ENCODE results near the gene CARS1. TPM values are rescaled to one million over a fixed set of nuclear protein-coding genes. Genes with fewer than 3 reads are reported as not detected.
A peak's percentile ranks its signal among the peaks of the same experiment; 100 is the strongest.

CARS1 gene
- total RNA-seq, 2 experiments from 2014 or later: 106 to 121 TPM

DNA sequence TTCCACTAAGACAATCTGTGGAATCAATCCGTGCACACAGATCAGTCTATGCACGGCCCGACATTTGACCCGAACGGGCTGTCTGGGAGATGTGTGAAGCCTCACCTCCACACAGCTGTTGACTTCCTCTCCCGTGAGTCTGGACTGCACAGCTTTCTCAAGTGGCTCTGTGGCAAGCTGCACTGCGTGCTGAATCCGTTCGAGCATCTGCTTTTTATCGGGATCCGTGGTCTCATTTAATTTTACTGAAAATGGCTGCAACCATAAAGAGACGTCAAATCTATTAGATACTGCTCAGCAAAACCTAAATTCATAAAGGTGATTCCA, 19.3 kb downstream of the CARS1 start:
- peaks cover 42% of the 10 kb centered on the region for H3K4me1 Mint-ChIP-seq
- peak overlapping the region; percentile 40 for H3K27ac Mint-ChIP-seq
- ChIA-PET CTCF (interaction anchor here (0.8 to 6.2 kb wide), 19 partner anchors 11 to 371 kb away, joined by 3 to 80 read pairs (median 4); partner anchors contain the start of gene CARS1), POLR2A (interaction anchor here (0.6 to 2.0 kb wide), 11 partner anchors 12 to 92 kb away, joined by 3 to 11 read pairs (median 4); partner anchors contain the start of gene CARS1)
- H3K27me3 Mint-ChIP-seq: no peaks in the 10 kb centered on the region
- H3K36me3 Mint-ChIP-seq (ENCODE audit: low read depth): peaks cover 76% of the 10 kb centered on the region
- DNase-seq: no peak
- H3K9me3 Mint-ChIP-seq: no peaks in the 10 kb centered on the region
- H3K4me3 Mint-ChIP-seq: no peak overlapping the region

DNA sequence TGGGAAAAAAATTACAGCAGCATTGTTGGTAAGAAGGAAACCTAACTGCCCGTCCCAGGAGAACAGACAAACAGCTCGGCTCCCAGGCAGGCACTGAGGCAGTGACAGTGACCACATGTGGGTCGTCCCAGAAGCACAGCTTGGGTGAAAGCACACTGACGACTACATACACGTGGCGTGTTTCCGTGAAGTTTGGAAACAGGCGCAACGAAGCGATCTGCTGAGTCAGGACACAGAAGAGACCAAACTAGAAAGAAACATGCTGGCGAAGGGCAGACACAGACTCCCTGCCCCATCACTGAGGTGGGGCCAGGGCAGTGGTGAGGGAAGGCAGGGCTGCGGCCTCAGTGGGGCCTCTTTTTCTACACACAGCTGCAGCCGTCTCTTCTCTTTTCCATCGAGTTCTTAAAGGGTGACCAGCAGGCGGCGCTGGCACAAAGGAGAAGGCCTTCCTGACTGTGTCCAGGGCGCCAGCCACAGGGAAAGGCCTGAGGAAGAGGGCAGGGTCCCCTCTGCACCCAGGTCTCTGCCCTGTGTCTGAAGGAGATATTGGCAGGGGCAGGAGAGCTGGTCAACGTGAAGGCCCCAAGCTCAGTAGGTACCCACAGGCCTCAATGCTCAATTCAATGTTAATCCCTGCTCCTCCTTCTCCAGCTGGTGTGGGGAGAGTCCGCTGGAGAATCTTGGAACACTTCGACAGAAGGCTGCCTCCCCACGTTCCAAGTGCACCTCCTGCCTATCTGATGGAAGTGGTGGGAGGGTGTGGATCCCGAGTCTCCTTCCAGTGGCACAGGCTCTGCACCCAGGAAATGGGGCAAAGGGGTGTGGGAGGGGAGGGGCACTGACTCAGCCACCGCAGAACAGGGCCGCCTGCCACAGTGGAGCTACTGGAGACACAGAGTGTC, 19.9 kb downstream of the CARS1 start:
- Mint-ChIP-seq H3K27me3 (no peaks in the 10 kb centered on the region), H3K9me3 (no peaks in the 10 kb centered on the region), H3K4me1 (peaks cover 47% of the 10 kb centered on the region), H3K4me3 (no peak overlapping the region), H3K27ac (peak overlapping the region; percentile 55), H3K36me3 (ENCODE audit: low read depth) (peaks cover 78% of the 10 kb centered on the region)
- DNase-seq: peak; percentile 68
- ChIA-PET CTCF (interaction anchor here (0.8 to 6.2 kb wide), 20 partner anchors 11 to 371 kb away, joined by 3 to 80 read pairs (median 4); partner anchors contain the start of gene CARS1), POLR2A (interaction anchor here (0.6 to 2.0 kb wide), 11 partner anchors 13 to 92 kb away, joined by 3 to 11 read pairs (median 4); partner anchors contain the start of gene CARS1)

DNA sequence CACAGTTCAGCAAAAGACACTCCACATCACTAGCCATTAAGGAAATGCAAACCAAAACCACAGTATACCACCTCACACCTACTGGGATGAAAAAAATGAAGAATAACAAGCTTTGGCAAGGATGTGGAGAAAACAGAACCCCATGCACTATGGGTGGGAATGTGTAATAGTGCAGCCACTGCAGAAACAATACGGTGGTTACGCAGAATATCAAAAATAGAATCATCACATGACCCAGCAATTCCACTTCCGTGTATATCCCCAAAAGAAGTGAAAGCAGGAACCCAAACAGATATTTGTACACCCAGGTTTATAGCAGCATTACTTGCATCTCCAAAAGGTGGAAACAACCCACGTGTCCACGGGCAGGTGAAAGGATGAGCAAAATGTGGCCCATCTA, 20.8 kb downstream of the CARS1 start:
- Mint-ChIP-seq H3K9me3 (no peaks in the 10 kb centered on the region), H3K4me1 (peaks cover 52% of the 10 kb centered on the region), H3K27ac (peak overlapping the region; percentile 60), H3K27me3 (no peaks in the 10 kb centered on the region), H3K36me3 (ENCODE audit: low read depth) (peaks cover 75% of the 10 kb centered on the region), H3K4me3 (no peak overlapping the region)
- ChIA-PET POLR2A (interaction anchor here (1.1 to 1.3 kb wide), 3 partner anchors 13 to 44 kb away, joined by 3 read pairs; partner anchors contain the start of gene NAP1L4), CTCF (interaction anchor here (1.0 to 6.2 kb wide), 8 partner anchors 10 to 91 kb away, joined by 4 to 80 read pairs (median 13); partner anchors contain the start of gene CARS1)
- DNase-seq: no peak

DNA sequence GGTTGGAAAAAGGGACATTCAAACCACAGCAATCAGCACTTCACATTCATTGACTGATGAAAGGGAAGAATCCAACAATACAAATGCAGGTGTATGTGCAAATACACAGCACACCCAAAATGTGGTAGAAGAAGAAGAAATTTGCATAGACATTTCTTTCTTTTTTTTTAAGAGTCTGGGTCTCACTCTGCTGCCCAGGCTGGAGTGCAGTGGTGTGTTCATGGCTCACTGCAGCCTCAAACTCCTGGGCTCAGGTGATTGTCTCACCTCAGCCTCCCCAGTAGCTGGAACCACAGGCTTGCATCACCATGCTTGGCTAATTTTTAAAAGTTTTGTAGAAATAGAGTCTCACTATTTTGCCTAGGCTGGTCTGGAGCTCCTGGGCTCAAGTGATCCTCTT, 21.9 kb downstream of the CARS1 start:
- Mint-ChIP-seq H3K27ac (no peak overlapping the region), H3K9me3 (no peaks in the 10 kb centered on the region), H3K36me3 (ENCODE audit: low read depth) (peaks cover 78% of the 10 kb centered on the region), H3K4me1 (peaks cover 63% of the 10 kb centered on the region), H3K4me3 (no peak overlapping the region), H3K27me3 (no peaks in the 10 kb centered on the region)
- ChIA-PET CTCF (interaction anchor here (1.3 to 6.2 kb wide), 2 partner anchors 46 to 56 kb away, joined by 4 to 80 read pairs; no protein-coding TSS in a partner anchor), POLR2A (interaction anchor here (1.1 to 1.3 kb wide), 3 partner anchors 14 to 43 kb away, joined by 3 read pairs; partner anchors contain the start of gene NAP1L4)
- no peak for DNase-seq

DNA sequence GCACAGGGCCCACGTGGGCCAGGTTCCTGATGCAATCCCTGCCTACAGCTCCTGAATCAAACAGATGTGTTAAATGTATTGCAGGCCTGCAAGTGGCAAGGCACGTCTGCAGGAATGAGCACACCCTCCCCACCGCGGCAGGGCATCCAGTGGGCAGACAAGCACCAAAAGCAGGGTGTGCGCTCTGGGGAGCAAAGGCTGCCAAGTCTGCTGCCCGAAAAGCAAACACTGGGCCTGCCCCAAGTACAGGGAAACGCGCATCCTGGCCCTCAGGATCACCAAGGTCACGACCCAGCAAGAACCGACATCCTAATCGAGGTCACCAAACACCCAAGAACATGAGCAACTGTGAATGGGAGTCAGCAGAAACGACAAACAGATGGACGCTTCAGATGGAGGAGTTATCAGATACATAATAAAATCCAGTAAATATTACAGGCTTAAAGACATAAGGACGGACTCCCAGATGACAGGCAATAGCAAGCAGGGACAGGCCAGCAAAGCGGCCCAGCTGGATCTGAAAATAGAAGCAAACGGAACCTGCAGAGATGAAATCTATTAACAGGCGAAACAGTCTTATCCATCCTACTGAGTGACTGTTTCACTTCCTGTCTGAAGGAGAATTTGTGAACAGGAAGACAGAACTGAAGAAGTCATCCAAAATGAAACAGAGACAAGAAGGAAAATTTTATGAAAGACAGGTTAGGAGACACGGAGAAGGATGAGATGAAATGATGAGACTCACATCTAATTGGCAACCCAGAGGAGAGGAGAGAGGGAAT, 26.7 kb downstream of the CARS1 start:
- ChIA-PET POLR2A (no interaction called here), CTCF (interaction anchor here (1.5 kb wide), 1 partner anchor 16 kb away, joined by 6 read pairs; no protein-coding TSS in a partner anchor)
- no peak for DNase-seq
- Mint-ChIP-seq H3K27me3 (no peaks in the 10 kb centered on the region), H3K4me3 (no peak overlapping the region), H3K27ac (peak overlapping the region; percentile 37), H3K4me1 (peaks cover 30% of the 10 kb centered on the region), H3K36me3 (ENCODE audit: low read depth) (peaks cover 68% of the 10 kb centered on the region), H3K9me3 (no peaks in the 10 kb centered on the region)

DNA sequence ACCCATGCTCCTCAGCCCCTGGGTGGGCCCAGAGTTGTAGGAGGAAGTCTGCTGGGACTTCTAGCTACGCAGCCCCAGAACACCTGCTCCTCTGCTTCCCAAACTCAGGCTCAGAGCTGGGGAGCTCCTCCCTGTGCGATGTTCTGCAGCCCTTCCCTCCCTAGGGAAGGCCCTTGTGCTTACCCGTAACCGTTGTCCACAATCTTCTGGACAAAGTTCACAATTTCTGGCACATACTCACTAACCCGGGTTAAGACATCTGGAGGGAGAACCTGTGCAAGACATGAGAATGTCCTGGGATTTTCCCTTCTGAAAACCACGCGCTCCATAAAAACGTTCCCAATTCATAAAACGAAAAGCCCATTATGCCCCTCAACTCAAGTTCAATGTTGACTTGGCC, 28.4 kb downstream of the CARS1 start:
- DNase-seq: no peak
- H3K4me1 Mint-ChIP-seq: peaks cover 27% of the 10 kb centered on the region
- CTCF ChIA-PET: interaction anchor here (1.1 kb wide), 1 partner anchor 99 kb away, joined by 4 read pairs; no protein-coding TSS in a partner anchor
- POLR2A ChIA-PET: no interaction called here
- H3K36me3 Mint-ChIP-seq (ENCODE audit: low read depth): peaks cover 69% of the 10 kb centered on the region
- no peaks in the 10 kb centered on the region for H3K27me3 Mint-ChIP-seq
- no peak overlapping the region for H3K4me3 Mint-ChIP-seq
- peak overlapping the region; percentile 1 for H3K27ac Mint-ChIP-seq
- no peaks in the 10 kb centered on the region for H3K9me3 Mint-ChIP-seq

DNA sequence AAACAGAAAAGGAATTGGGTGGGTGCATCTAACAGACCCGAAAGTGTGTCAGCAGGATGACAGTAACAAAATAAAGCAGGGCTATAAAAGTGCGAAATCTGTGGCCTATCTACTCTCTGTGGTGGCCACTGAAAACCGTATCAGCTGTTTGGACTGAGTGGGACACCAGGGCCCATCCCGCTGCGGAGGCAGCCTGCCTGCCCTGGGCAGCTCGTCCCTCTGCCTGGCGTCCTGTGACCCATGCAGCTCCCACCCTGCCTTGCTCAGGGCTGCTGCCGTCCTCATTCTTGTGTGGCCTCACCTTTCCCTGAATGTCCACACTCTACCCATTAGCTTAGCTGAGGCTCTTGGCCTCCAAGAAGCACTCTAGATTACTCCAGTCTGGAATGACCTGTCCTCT, 30.4 kb downstream of the CARS1 start:
- no peak overlapping the region for H3K27ac Mint-ChIP-seq
- no peaks in the 10 kb centered on the region for H3K27me3 Mint-ChIP-seq
- no peaks in the 10 kb centered on the region for H3K9me3 Mint-ChIP-seq
- ChIA-PET CTCF (interaction anchor here (2.4 kb wide), 1 partner anchor 10 kb away, joined by 12 read pairs; no protein-coding TSS in a partner anchor), POLR2A (interaction anchor here (1.7 kb wide), 1 partner anchor 13 kb away, joined by 6 read pairs; no protein-coding TSS in a partner anchor)
- H3K4me3 Mint-ChIP-seq: no peak overlapping the region
- peaks cover 71% of the 10 kb centered on the region for H3K36me3 Mint-ChIP-seq (ENCODE audit: low read depth)
- H3K4me1 Mint-ChIP-seq: peaks cover 38% of the 10 kb centered on the region
- DNase-seq: no peak

DNA sequence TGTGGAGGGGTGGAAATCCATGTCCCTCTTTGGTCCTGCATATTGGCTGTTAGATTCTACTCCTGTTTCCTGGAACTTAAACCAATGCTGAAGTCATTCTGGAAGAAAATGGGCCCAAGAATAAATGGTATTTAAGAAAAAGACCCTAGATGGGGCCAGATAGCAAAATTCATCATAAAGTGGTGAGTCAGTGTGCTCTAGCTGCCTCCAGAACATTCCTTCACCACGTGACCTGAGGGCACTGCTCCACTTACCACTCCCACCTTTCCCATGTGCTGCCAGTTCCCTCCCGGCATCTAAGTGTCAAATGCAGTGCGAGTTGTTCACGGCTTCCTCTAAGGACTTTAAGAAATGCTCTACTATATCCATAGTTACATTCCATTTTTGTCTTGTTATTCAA, 34.2 kb downstream of the CARS1 start:
- Mint-ChIP-seq H3K9me3 (no peaks in the 10 kb centered on the region), H3K4me3 (no peak overlapping the region), H3K27ac (peak overlapping the region; percentile 72), H3K4me1 (peaks cover 27% of the 10 kb centered on the region), H3K36me3 (ENCODE audit: low read depth) (peaks cover 66% of the 10 kb centered on the region), H3K27me3 (no peaks in the 10 kb centered on the region)
- ChIA-PET CTCF (interaction anchor here (1.0 to 4.2 kb wide), 6 partner anchors 9 to 68 kb away, joined by 3 to 50 read pairs (median 8); no protein-coding TSS in a partner anchor), POLR2A (interaction anchor here (1.0 to 4.1 kb wide), 7 partner anchors 8 to 121 kb away, joined by 3 to 27 read pairs (median 5); a partner anchor contains a TSS)
- DNase-seq: no peak

DNA sequence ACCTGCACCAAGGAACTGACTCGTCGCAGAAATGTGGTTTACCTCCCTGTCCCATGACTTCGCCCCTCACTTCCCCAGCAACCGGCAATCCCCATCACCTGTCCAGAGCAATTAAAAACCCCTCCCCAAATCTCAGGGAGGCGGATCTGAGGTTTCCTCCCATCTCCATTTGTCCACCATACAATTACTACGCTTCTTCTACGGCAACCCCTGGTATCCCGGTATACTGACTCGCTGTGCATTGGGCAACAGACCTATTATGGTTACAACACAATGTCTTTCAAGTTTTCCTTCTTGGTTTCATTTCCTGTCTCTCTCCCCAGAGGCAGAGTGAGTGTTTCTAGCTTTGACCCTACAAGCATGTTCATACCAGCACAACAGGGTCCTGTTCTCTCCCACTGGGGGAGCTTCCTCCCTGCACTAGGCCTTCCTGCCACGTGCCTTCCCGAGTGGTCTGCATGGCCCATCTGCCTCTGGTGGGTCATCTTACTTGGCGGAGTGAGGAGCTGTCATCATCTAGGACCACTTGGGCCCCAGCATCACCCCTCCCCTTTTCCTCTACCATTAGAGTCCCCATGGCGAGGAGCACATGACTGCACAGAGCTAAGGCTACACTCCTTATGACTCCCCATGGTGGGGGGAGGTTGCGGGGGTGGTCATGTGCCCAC, 34.8 kb downstream of the CARS1 start:
- Mint-ChIP-seq H3K4me3 (no peak overlapping the region), H3K36me3 (ENCODE audit: low read depth) (peaks cover 68% of the 10 kb centered on the region), H3K27ac (peak overlapping the region; percentile 72), H3K9me3 (no peaks in the 10 kb centered on the region), H3K4me1 (peaks cover 30% of the 10 kb centered on the region), H3K27me3 (no peaks in the 10 kb centered on the region)
- ChIA-PET POLR2A (interaction anchor here (1.0 to 4.1 kb wide), 11 partner anchors 8 to 121 kb away, joined by 3 to 27 read pairs (median 5); partner anchors contain the start of gene NAP1L4), CTCF (interaction anchor here (1.3 to 4.2 kb wide), 6 partner anchors 8 to 69 kb away, joined by 4 to 50 read pairs (median 11); no protein-coding TSS in a partner anchor)
- no peak for DNase-seq

DNA sequence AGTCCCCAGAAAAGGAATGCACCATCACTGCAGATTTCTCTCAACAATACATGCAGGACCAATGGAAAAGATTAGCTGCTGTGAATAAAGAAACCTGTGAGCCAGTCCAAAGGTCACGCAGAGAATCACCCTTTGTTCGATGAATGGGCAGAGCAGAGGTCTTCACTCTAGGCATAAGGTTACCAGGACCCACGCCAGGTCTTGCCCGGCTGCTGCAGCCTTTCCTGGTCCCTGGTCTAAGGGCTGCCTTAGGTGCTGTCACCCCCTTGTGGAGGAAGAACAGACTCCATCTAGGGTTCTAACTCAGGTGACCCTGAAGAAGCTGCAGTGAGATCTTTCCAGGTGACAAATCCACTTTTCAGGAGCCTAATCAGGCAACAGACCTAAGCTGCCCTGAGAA, 36.1 kb downstream of the CARS1 start:
- CTCF ChIA-PET: interaction anchor here (0.6 to 4.2 kb wide), 12 partner anchors 9 to 133 kb away, joined by 3 to 50 read pairs (median 4); partner anchors contain the start of gene NAP1L4

DNA sequence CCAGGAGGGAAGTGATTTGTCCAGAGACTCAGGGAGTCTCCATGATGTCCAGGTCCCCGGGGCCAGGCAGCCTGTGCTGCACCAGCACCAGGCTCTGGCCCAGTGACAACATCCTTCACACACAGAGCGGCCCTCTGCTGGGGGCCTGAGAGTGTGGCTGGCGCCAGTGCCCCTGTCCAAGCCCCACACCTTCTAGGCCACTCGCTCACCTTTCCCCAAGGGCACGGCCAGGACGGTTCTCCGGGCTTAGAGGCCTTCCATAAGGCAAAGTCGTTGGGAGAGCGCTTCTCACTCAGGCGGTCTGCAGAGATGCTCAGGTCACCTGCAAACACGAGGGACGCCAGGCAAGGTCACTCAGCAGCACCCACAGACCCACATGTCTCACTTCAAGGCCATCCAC, 37.2 kb downstream of the CARS1 start:
- no peak for DNase-seq
- peaks cover 73% of the 10 kb centered on the region for H3K36me3 Mint-ChIP-seq (ENCODE audit: low read depth)
- CTCF ChIA-PET: interaction anchor here (1.0 to 4.2 kb wide), 3 partner anchors 45 to 127 kb away, joined by 3 to 50 read pairs (median 3); no protein-coding TSS in a partner anchor

More for the DNA sequence above, 36.1 kb downstream of the CARS1 start:
- H3K4me3 Mint-ChIP-seq: no peak overlapping the region
- H3K4me1 Mint-ChIP-seq: peaks cover 41% of the 10 kb centered on the region
- H3K27ac Mint-ChIP-seq: no peak overlapping the region
- no peaks in the 10 kb centered on the region for H3K27me3 Mint-ChIP-seq
- H3K36me3 Mint-ChIP-seq (ENCODE audit: low read depth): peaks cover 70% of the 10 kb centered on the region
- H3K9me3 Mint-ChIP-seq: no peaks in the 10 kb centered on the region
- peak; percentile 44 for DNase-seq
- POLR2A ChIA-PET: interaction anchor here (0.9 to 4.1 kb wide), 6 partner anchors 10 to 88 kb away, joined by 3 to 27 read pairs (median 4); partner anchors contain the start of gene NAP1L4

More for the DNA sequence above, 37.2 kb downstream of the CARS1 start:
- Mint-ChIP-seq H3K4me3 (no peak overlapping the region), H3K4me1 (peaks cover 52% of the 10 kb centered on the region), H3K9me3 (no peaks in the 10 kb centered on the region), H3K27ac (no peak overlapping the region), H3K27me3 (no peaks in the 10 kb centered on the region)
- POLR2A ChIA-PET: interaction anchor here (2.0 to 4.1 kb wide), 2 partner anchors 30 to 44 kb away, joined by 6 to 27 read pairs; no protein-coding TSS in a partner anchor

All from activated CD4-positive, alpha-beta memory T cell treated with anti-CD3 and anti-CD28 coated beads, Interleukin-2, amount 10 ng/mL, durations not matched to agents 7 days and 5 days (primary cell).